ENCODE data around the gene DOP1B. TPM values are rescaled to one million over a fixed set of nuclear protein-coding genes. Genes with fewer than 3 reads are reported as not detected.

The DOP1B gene, protein sequence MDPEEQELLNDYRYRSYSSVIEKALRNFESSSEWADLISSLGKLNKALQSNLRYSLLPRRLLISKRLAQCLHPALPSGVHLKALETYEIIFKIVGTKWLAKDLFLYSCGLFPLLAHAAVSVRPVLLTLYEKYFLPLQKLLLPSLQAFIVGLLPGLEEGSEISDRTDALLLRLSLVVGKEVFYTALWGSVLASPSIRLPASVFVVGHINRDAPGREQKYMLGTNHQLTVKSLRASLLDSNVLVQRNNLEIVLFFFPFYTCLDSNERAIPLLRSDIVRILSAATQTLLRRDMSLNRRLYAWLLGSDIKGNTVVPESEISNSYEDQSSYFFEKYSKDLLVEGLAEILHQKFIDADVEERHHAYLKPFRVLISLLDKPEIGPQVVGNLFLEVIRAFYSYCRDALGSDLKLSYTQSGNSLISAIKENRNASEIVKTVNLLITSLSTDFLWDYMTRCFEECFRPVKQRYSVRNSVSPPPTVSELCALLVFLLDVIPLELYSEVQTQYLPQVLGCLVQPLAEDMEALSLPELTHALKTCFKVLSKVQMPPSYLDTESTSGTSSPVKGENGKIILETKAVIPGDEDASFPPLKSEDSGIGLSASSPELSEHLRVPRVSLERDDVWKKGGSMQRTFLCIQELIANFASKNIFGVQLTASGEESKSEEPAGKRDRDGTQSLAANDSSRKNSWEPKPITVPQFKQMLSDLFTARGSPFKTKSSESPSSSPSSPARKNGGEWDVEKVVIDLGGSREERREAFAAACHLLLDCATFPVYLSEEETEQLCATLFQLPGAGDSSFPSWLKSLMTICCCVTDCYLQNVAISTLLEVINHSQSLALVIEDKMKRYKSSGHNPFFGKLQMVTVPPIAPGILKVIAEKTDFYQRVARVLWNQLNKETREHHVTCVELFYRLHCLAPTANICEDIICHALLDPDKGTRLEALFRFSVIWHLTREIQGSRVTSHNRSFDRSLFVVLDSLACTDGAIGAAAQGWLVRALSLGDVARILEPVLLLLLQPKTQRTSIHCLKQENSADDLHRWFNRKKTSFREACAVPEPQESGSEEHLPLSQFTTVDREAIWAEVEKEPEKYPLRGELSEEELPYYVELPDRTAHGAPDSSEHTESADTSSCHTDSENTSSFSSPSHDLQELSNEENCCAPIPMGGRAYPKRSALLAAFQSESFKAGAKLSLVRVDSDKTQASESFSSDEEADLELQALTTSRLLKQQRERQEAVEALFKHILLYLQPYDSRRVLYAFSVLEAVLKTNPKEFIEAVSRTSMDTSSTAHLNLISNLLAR (N-terminal part only)
- total RNA-seq (2014; rRNA removed; shearing (Covaris generic)) = 8.2 and 13.0 TPM in 2 replicates

- H3K36me3 ChIP-seq = no peaks in the 10 kb centered on the region
- no peak within 1 kb of the TSS for H3K27ac ChIP-seq
- H3K4me3 ChIP-seq = peak within 1 kb of the TSS; percentile 77
- H3K27me3 ChIP-seq = no peaks in the 10 kb centered on the region
- peak; percentile 42 to 57 for DNase-seq
- H3K4me1 ChIP-seq = no peaks in the 10 kb centered on the region
- H3K9me3 ChIP-seq (replicated peaks) = no peaks in the 10 kb centered on the region
Measured at GRCh38 chr21:36156815-36157670, at the start of gene DOP1B. DOP1B (plus strand) TSS chr21:36156824; CDS start chr21:36164734, 7,910 bp downstream.

GRCh38 chr21:36109868-36110267, 46.8 kb upstream of the DOP1B start:
- Histone ChIP-seq H3K4me3 (no peak overlapping the region), H3K36me3 (no peaks in the 10 kb centered on the region), H3K4me1 (no peaks in the 10 kb centered on the region), H3K27me3 (no peaks in the 10 kb centered on the region), H3K27ac (no peak overlapping the region), H3K9me3 (replicated peaks) (no peaks in the 10 kb centered on the region; the same call in 1 of the 2 replicates)
- no peak for DNase-seq

- peak in 1 of 2 experiments; percentile 27 for DNase-seq
- Histone ChIP-seq H3K36me3 (no peaks in the 10 kb centered on the region), H3K27me3 (no peaks in the 10 kb centered on the region), H3K27ac (no peak overlapping the region), H3K4me1 (no peaks in the 10 kb centered on the region), H3K4me3 (no peak overlapping the region), H3K9me3 (replicated peaks) (no peaks in the 10 kb centered on the region; the same call in 1 of the 2 replicates)
Measured at GRCh38 chr21:36111238-36111637, 45.4 kb upstream of the DOP1B start.

DNA sequence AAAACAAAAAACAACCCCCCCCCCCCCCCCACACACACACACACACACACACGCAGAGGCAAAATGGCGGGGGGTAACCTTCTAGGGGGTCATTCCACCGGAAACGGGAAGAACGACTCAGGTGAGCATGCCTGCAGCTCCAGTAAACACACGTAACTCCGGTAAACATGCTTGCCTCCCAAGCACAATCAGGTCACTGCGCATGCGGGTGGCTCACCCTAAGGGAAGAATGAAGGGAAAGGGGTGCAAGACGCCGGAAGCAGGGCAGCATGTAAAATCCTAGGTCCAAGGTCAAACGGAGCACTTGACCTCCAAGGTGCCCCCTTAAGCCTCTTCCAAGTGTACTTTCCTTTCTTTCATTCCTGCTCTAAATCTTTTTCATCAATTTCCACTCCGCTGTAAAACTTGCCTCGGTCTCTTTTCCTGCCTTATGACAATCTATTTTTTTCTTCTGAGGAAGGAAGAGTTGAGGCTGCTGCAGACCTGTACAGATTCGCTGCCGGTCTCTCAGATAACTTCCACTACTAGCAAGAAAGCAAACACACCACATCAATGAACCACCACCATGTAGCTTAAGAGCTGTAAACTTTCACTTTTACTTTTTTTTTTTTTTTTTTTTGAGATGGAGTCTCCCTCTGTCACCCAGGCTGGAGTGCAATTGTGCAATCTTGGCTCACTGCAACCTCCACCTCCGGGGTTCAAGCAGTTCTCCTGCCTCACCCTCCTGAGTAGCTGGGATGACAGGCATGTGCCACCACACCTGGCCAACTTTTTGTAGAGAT, 42.8 kb upstream of the DOP1B start:
- Histone ChIP-seq H3K4me1 (no peaks in the 10 kb centered on the region), H3K9me3 (replicated peaks) (no peaks in the 10 kb centered on the region; the same call in 1 of the 2 replicates), H3K4me3 (no peak overlapping the region), H3K27me3 (no peaks in the 10 kb centered on the region), H3K27ac (no peak overlapping the region), H3K36me3 (no peaks in the 10 kb centered on the region)
- DNase-seq = no peak

GRCh38 chr21:36115138-36115730, 41.4 kb upstream of the DOP1B start:
- no peak overlapping the region for H3K27ac ChIP-seq
- no peak overlapping the region for H3K4me3 ChIP-seq
- no peaks in the 10 kb centered on the region for H3K36me3 ChIP-seq
- no peaks in the 10 kb centered on the region for H3K27me3 ChIP-seq
- peaks cover under 1% of the 10 kb centered on the region; the same call in 1 of the 2 replicates for H3K4me1 ChIP-seq
- no peak for DNase-seq
- H3K9me3 ChIP-seq (replicated peaks) = no peaks in the 10 kb centered on the region; the same call in 1 of the 2 replicates

DNA sequence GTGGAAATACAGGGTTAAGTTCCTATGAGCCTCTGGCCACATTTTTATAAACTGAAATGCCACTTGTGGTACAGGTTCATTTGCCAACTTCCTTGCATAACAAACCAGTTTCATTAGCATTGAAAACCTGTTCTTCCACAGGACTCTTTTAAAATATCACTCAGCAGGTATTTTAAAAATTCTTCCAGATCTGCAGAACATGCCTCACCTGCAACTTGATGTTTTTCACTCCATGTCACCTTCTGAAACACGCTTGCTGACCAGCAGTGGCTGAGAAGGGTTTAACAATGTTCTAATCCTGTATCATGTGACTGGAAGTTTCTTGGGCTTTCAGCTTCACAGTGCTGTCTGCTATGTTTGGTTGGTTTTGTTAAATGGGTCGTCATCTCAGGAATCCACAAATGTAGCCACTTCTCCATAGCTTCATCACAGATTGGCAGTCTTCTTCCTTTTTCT, 39.3 kb upstream of the DOP1B start:
- Histone ChIP-seq H3K4me3 (no peak overlapping the region), H3K27ac (no peak overlapping the region), H3K9me3 (replicated peaks) (no peaks in the 10 kb centered on the region; the same call in 1 of the 2 replicates), H3K4me1 (peaks cover 8% of the 10 kb centered on the region; the same call in 1 of the 2 replicates), H3K36me3 (no peaks in the 10 kb centered on the region), H3K27me3 (no peaks in the 10 kb centered on the region)
- DNase-seq = no peak

GRCh38 chr21:36120304-36120888, 36.2 kb upstream of the DOP1B start:
- Histone ChIP-seq H3K9me3 (replicated peaks) (no peaks in the 10 kb centered on the region; the same call in 1 of the 2 replicates), H3K27me3 (no peaks in the 10 kb centered on the region), H3K27ac (no peak overlapping the region), H3K4me3 (no peak overlapping the region), H3K4me1 (peaks cover 9% of the 10 kb centered on the region), H3K36me3 (no peaks in the 10 kb centered on the region)
- DNase-seq = peak; percentile 65 to 68

DNA sequence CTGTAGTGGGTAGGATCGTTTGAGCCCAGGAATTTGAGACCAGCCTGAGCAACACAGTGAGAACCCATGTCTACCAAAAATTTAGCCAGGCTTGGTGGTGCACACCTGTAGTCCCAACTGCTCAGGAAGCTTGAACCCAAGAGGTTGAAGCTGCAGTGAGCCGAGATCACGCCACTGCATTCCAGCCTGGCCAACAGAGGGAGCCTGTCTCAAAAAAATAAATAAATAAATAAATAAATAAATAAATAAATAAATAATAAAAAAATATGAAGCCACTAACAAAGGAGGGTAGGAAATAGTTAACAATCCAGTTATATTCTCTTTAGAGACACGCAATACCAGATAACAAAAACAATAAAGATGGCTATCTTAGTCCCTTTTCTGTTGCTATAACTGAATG, 33.6 kb upstream of the DOP1B start:
- no peak overlapping the region for H3K4me3 ChIP-seq
- no peaks in the 10 kb centered on the region for H3K9me3 ChIP-seq (replicated peaks)
- no peaks in the 10 kb centered on the region for H3K27me3 ChIP-seq
- no peaks in the 10 kb centered on the region for H3K36me3 ChIP-seq
- no peak for DNase-seq
- H3K4me1 ChIP-seq = peaks cover 13% of the 10 kb centered on the region
- H3K27ac ChIP-seq = no peak overlapping the region

- Histone ChIP-seq H3K4me3 (no peak overlapping the region), H3K9me3 (replicated peaks) (no peaks in the 10 kb centered on the region), H3K27me3 (no peaks in the 10 kb centered on the region), H3K4me1 (peaks cover 13% of the 10 kb centered on the region), H3K27ac (no peak overlapping the region), H3K36me3 (no peaks in the 10 kb centered on the region)
- no peak for DNase-seq
Measured at GRCh38 chr21:36124395-36124794, 32.2 kb upstream of the DOP1B start.

GRCh38 chr21:36125512-36126207, 31.0 kb upstream of the DOP1B start:
- no peaks in the 10 kb centered on the region for H3K9me3 ChIP-seq (replicated peaks)
- DNase-seq = peak; percentile 53 to 80
- H3K27ac ChIP-seq = no peak overlapping the region
- H3K36me3 ChIP-seq = no peaks in the 10 kb centered on the region
- peaks cover 8% of the 10 kb centered on the region for H3K4me1 ChIP-seq
- H3K4me3 ChIP-seq = no peak overlapping the region
- no peaks in the 10 kb centered on the region for H3K27me3 ChIP-seq

- Histone ChIP-seq H3K4me1 (peaks cover 5% of the 10 kb centered on the region), H3K27ac (no peak overlapping the region)
- DNase-seq = no peak
Measured at GRCh38 chr21:36126208-36126565, 30.4 kb upstream of the DOP1B start.

DNA sequence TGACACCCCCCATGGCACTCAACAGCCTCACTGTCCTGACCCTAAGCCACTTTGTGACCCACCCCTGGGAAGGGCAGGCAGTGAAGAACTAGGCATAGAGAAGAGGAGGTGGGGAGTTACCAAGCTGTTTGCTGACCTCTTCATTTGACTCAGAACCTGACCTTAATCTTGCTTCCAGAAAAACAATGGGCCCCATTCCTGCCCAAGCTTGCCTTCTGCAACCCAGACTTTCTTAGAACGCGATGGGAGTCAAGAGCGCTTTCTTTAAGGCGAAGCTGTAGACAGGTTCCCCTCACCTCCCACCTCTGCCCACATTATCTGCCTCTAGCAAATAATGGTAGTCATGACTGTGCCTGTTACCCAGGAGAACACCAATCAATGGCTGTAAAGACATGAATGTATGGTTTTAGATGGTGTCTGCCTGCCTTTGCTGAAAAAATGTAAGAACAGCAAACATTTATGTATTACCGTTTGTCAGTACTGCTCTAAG, 30.0 kb upstream of the DOP1B start:
- peaks cover 5% of the 10 kb centered on the region for H3K4me1 ChIP-seq
- no peak overlapping the region for H3K4me3 ChIP-seq
- no peak for DNase-seq
- no peaks in the 10 kb centered on the region for H3K9me3 ChIP-seq (replicated peaks)
- no peaks in the 10 kb centered on the region for H3K27me3 ChIP-seq
- H3K27ac ChIP-seq = no peak overlapping the region
- no peaks in the 10 kb centered on the region for H3K36me3 ChIP-seq

More at GRCh38 chr21:36126208-36126565, 30.4 kb upstream of the DOP1B start:
- Histone ChIP-seq H3K4me3 (no peak overlapping the region), H3K9me3 (replicated peaks) (no peaks in the 10 kb centered on the region), H3K27me3 (no peaks in the 10 kb centered on the region), H3K36me3 (no peaks in the 10 kb centered on the region)

Data from SJCRH30 (cell line).